Neural cell (in vitro differentiated cells): ENCODE results near the gene SEZ6. TPM values are rescaled to one million over a fixed set of nuclear protein-coding genes. Genes with fewer than 3 reads are reported as not detected.

Experiments used
- H2AFZ ChIP-seq: fragments of 200-600, 300-800 bp; sonication (generic), shearing (Covaris generic); 2 replicates; pipeline ENCODE4 v1.6.0; 2014; ENCODE audit warnings: low read depth, mild to moderate bottlenecking, antibody characterized with exemption, low read length, moderate library complexity
- H3F3A ChIP-seq: fragments of 200-600 bp; shearing (Covaris generic); 2 replicates; pipeline ENCODE4 v1.6.1; 2016; ENCODE audit warnings: mild to moderate bottlenecking, moderate library complexity, mixed read lengths, antibody characterized with exemption, low read length; ENCODE audit not compliant: insufficient read depth, poor library complexity, severe bottlenecking
- H3K27ac ChIP-seq: fragments of 200-600, 300-800 bp; sonication (generic), shearing (Covaris generic); 2 replicates; pipeline ENCODE4 v1.5.1; 2014; ENCODE audit warnings: mild to moderate bottlenecking, low read length, moderate library complexity
- H3K27me3 ChIP-seq: fragments of 300-800, 200-600 bp; sonication (generic), shearing (Covaris generic); 2 replicates; pipeline ENCODE4 v1.6.0; 2014; ENCODE audit warnings: mild to moderate bottlenecking, low read depth, low read length, moderate library complexity; ENCODE audit not compliant: insufficient read depth
- H3K36me3 ChIP-seq: fragments of 300-800, 200-600 bp; sonication (generic), shearing (Covaris generic); 2 replicates; pipeline ENCODE4 v1.5.1; 2014; ENCODE audit warnings: mild to moderate bottlenecking, antibody characterized with exemption, low read length, moderate library complexity; ENCODE audit not compliant: insufficient read depth
- H3K4me2 ChIP-seq: fragments of 300-800, 200-600 bp; sonication (generic), shearing (Covaris generic); 2 replicates; pipeline ENCODE4 v1.6.0; 2014; ENCODE audit warnings: mild to moderate bottlenecking, low read length
- H3K4me3 ChIP-seq: fragments of 300-800, 200-600 bp; sonication (generic), shearing (Covaris generic); 2 replicates; pipeline ENCODE4 v1.5.1; 2014; ENCODE audit warnings: mild to moderate bottlenecking, low read length, moderate library complexity
- H3K79me2 ChIP-seq: fragments of 200-600 bp; shearing (Covaris generic); replicated peaks from 2 replicates; pipeline ENCODE4 v1.6.0; 2014; ENCODE audit warnings: mild to moderate bottlenecking, low read length, moderate library complexity; ENCODE audit not compliant: insufficient read depth
- H3K9ac ChIP-seq: fragments of 300-800, 200-600 bp; sonication (generic), shearing (Covaris generic); 2 replicates; pipeline ENCODE4 v1.6.1; 2016; ENCODE audit warnings: mild to moderate bottlenecking, low read length, mixed read lengths
- H3K9me2 ChIP-seq: fragments of 200-600 bp; shearing (Covaris generic); 2 replicates; pipeline ENCODE4 v1.6.1; 2016; ENCODE audit warnings: mild to moderate bottlenecking, low read length, mixed read lengths; ENCODE audit not compliant: insufficient read depth
- H3K9me3 ChIP-seq: fragments of 200-600, 300-800 bp; sonication (generic), shearing (Covaris generic); 2 replicates; pipeline ENCODE4 v1.6.1; 2016; ENCODE audit warnings: mild to moderate bottlenecking, mixed run types, low read length, moderate library complexity, mixed read lengths
- H4K20me1 ChIP-seq: fragments of 200-600 bp; shearing (Covaris generic); 2 replicates; pipeline ENCODE4 v1.6.1; 2016; ENCODE audit warnings: mild to moderate bottlenecking, mixed run types; ENCODE audit not compliant: insufficient read depth
- EZH2 ChIP-seq: fragments of 200-600, 300-800 bp; shearing (Covaris generic), sonication (generic); IDR thresholded peaks from 2 replicates; pipeline ENCODE4 v1.6.1; 2014; ENCODE audit warnings: antibody characterized with exemption, low read length, borderline replicate concordance, mild to moderate bottlenecking; ENCODE audit not compliant: insufficient read depth, poor library complexity, severe bottlenecking
- MXI1 ChIP-seq: fragments of 450-650 bp; conservative IDR thresholded peaks from 2 replicates; pipeline ENCODE4 v1.6.1; 2014; ENCODE audit warnings: antibody characterized with exemption, mild to moderate bottlenecking; ENCODE audit not compliant: poor library complexity, severe bottlenecking
- POLR2AphosphoS5 ChIP-seq: IDR thresholded peaks from 2 replicates; pipeline ENCODE4 v1.6.1; 2012
- RAD21 ChIP-seq: fragments of 450-650 bp; conservative IDR thresholded peaks from 2 replicates; pipeline ENCODE4 v1.6.1; 2014; ENCODE audit warnings: antibody characterized with exemption, mild to moderate bottlenecking, moderate library complexity
- SMC3 ChIP-seq: fragments of 450-650 bp; conservative IDR thresholded peaks from 2 replicates; pipeline ENCODE4 v1.6.1; 2014; ENCODE audit warnings: antibody characterized with exemption, mild to moderate bottlenecking, moderate library complexity; ENCODE audit not compliant: poor library complexity
- TAF1 ChIP-seq: IDR thresholded peaks from 2 replicates; pipeline ENCODE4 v1.6.1; 2012; ENCODE audit warnings: low read depth
- polyA plus RNA-seq: library from polyadenylated mRNA; depleted of rRNA; stranded (reverse); fragments of >200 nt; gene quantifications from 2 replicates; pipeline ENCODE4 v1.2.3, GENCODE V29; 2014
- TF ChIP-seq, protein P1 (sequence below): fragments of 450-650 bp; IDR thresholded peaks from 2 replicates; pipeline ENCODE4 v1.5.1; 2014; ENCODE audit warnings: antibody characterized with exemption, mild to moderate bottlenecking, moderate library complexity; ENCODE audit not compliant: poor library complexity, severe bottlenecking
- TF ChIP-seq, protein P2 (sequence below): IDR thresholded peaks from 2 replicates; pipeline ENCODE4 v1.6.1; 2012; ENCODE audit warnings: borderline replicate concordance

The SEZ6 gene
- polyA plus RNA-seq, 1 donor from 2014 or later: 15.1 TPM

DNA sequence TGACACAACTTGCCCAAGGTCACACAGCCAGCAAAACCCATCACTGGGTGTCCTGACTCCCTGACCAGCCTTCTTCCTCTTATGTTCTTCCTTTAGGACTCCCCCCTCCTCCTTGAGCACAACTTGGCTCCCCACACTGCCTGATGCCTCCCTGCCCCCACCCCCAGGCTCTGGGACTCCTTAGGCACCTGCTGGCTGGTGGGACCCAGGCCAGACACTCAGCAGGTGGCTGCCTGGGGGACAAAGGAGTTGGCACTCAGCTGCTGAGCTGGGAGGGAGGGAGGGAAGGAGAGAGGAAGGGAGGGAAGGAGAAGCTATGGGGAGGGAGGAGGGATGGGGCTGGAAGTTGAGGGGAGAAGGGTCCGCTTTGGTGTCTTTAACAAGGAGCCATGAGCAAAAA, 8.0 kb downstream of the SEZ6 start:
- TF ChIP-seq RAD21 (no peak), TAF1 (no peak), MXI1 (no peak), POLR2AphosphoS5 (no peak), SMC3 (no peak), EZH2 (no peak)
- TF ChIP-seq, protein P1, sequence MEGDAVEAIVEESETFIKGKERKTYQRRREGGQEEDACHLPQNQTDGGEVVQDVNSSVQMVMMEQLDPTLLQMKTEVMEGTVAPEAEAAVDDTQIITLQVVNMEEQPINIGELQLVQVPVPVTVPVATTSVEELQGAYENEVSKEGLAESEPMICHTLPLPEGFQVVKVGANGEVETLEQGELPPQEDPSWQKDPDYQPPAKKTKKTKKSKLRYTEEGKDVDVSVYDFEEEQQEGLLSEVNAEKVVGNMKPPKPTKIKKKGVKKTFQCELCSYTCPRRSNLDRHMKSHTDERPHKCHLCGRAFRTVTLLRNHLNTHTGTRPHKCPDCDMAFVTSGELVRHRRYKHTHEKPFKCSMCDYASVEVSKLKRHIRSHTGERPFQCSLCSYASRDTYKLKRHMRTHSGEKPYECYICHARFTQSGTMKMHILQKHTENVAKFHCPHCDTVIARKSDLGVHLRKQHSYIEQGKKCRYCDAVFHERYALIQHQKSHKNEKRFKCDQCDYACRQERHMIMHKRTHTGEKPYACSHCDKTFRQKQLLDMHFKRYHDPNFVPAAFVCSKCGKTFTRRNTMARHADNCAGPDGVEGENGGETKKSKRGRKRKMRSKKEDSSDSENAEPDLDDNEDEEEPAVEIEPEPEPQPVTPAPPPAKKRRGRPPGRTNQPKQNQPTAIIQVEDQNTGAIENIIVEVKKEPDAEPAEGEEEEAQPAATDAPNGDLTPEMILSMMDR: no peak
- Histone ChIP-seq H3K9ac (no peak overlapping the region), H3K9me3 (no peaks in the 10 kb centered on the region), H3K4me2 (no peak overlapping the region), H3K9me2 (no peaks in the 10 kb centered on the region), H3K27me3 (no peaks in the 10 kb centered on the region), H3K4me3 (no peak overlapping the region), H4K20me1 (no peaks in the 10 kb centered on the region), H3F3A (no peaks in the 10 kb centered on the region), H3K36me3 (no peaks in the 10 kb centered on the region), H3K27ac (no peak overlapping the region), H2AFZ (no peak overlapping the region), H3K79me2 (no peaks in the 10 kb centered on the region)

DNA sequence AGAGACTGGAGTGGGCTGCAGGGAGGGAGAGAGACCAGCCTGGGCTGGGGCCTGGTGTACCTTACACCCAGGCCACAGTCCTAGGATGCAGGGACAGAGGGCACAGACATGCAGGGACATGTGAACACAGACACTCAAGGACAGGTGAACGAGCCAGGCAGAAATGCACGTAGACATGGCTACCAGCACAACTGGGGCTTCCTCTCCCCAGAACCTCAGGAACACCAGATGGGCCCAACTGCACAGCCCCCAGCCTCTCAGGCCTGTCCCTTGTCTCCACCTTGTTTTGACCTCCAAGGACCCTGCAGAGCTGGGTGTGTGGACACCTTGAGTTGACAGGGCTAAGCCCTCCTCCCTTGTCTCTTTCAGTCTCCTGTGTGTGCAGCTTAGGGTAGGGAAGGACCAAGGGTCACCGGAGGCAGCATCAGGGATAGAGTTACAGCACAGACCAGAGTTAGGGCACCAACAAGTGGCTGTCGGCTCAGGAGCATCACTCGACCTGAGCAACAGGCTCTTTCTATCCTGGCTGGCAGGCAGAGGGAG, 9.2 kb downstream of the SEZ6 start:
- no peak for TF ChIP-seq MXI1
- no peak for TF ChIP-seq RAD21
- TF ChIP-seq, protein P2, sequence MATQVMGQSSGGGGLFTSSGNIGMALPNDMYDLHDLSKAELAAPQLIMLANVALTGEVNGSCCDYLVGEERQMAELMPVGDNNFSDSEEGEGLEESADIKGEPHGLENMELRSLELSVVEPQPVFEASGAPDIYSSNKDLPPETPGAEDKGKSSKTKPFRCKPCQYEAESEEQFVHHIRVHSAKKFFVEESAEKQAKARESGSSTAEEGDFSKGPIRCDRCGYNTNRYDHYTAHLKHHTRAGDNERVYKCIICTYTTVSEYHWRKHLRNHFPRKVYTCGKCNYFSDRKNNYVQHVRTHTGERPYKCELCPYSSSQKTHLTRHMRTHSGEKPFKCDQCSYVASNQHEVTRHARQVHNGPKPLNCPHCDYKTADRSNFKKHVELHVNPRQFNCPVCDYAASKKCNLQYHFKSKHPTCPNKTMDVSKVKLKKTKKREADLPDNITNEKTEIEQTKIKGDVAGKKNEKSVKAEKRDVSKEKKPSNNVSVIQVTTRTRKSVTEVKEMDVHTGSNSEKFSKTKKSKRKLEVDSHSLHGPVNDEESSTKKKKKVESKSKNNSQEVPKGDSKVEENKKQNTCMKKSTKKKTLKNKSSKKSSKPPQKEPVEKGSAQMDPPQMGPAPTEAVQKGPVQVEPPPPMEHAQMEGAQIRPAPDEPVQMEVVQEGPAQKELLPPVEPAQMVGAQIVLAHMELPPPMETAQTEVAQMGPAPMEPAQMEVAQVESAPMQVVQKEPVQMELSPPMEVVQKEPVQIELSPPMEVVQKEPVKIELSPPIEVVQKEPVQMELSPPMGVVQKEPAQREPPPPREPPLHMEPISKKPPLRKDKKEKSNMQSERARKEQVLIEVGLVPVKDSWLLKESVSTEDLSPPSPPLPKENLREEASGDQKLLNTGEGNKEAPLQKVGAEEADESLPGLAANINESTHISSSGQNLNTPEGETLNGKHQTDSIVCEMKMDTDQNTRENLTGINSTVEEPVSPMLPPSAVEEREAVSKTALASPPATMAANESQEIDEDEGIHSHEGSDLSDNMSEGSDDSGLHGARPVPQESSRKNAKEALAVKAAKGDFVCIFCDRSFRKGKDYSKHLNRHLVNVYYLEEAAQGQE: no peak
- no peak for TF ChIP-seq EZH2
- TF ChIP-seq TAF1: no peak
- TF ChIP-seq, protein P1: no peak
- no peak for TF ChIP-seq POLR2AphosphoS5
- no peak for TF ChIP-seq SMC3
- Histone ChIP-seq H3K4me2 (no peak overlapping the region), H4K20me1 (no peaks in the 10 kb centered on the region), H3K36me3 (no peaks in the 10 kb centered on the region), H3K9me2 (no peaks in the 10 kb centered on the region), H3K9me3 (no peaks in the 10 kb centered on the region), H3K27ac (no peak overlapping the region), H2AFZ (no peak overlapping the region), H3K9ac (no peak overlapping the region), H3K27me3 (no peaks in the 10 kb centered on the region), H3K4me3 (no peak overlapping the region), H3F3A (no peaks in the 10 kb centered on the region), H3K79me2 (no peaks in the 10 kb centered on the region)
